ENCODE data around the gene BRD7. TPM values are rescaled to one million over a fixed set of nuclear protein-coding genes. Genes with fewer than 3 reads are reported as not detected.

Gene BRD7
- total and polyA plus RNA-seq, 2 experiments from 2014 or later: 51.2 to 51.3 TPM

DNA sequence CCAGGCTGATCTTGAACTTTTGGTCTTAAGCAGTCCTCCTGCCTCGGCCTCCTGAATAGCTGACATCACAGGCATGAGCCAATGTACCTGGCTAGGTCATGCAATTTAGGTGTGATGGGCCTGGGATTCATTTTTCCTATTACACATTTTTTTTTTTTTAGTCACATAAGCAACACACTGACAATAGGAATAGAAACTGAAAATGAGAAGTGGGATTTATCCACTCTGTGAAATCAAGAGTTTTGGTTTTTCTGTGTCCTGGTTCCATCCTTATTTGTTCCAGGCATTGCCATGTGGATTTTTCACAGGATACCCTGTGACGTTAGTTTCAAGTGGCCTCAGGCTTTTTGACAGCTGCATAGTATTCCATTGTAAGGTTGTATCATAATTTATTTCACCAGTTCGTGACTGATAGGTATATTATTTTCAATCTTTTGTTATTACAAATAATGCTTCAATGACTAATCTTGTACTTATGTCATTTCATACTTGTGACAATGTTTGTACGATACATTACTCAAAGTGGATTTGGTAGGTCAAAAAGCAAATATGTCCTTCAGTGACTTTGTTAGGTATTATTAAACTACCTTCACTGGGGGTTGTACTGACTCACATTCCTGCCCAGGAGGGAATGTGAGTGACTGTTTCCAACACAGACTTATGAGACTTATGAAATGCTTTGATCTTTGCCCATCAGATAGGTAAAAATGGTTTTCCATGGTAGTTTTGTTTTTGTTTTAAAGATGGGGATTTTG lies 91.8 kb downstream of the BRD7 start:
- Histone ChIP-seq H3K36me3 (replicated peaks; ENCODE audit: insufficient read depth, low read depth) (no peaks in the 10 kb centered on the region), H3K9me3 (ENCODE audit: low read depth) (no peaks in the 10 kb centered on the region), H3K4me1 (ENCODE audit: insufficient read depth) (no peaks in the 10 kb centered on the region), H2AFZ (no peak overlapping the region), H3K4me3 (no peak overlapping the region), H3K9me2 (replicated peaks; ENCODE audit: insufficient read depth) (no peaks in the 10 kb centered on the region), H4K20me1 (ENCODE audit: insufficient read depth, poor library complexity, severe bottlenecking) (no peaks in the 10 kb centered on the region), H3K79me2 (no peaks in the 10 kb centered on the region), H3K27ac (no peak overlapping the region), H3K27me3 (no peaks in the 10 kb centered on the region), H3K4me2 (no peak overlapping the region)
- TF ChIP-seq EZH2 (IDR thresholded peaks at IDR 0.05; ENCODE audit: borderline replicate concordance) (no peak), EZH2phosphoT487 (IDR thresholded peaks at IDR 0.05; ENCODE audit: low read depth, severe bottlenecking, unreplicated experiment) (no peak)
- TF ChIP-seq, protein P1, sequence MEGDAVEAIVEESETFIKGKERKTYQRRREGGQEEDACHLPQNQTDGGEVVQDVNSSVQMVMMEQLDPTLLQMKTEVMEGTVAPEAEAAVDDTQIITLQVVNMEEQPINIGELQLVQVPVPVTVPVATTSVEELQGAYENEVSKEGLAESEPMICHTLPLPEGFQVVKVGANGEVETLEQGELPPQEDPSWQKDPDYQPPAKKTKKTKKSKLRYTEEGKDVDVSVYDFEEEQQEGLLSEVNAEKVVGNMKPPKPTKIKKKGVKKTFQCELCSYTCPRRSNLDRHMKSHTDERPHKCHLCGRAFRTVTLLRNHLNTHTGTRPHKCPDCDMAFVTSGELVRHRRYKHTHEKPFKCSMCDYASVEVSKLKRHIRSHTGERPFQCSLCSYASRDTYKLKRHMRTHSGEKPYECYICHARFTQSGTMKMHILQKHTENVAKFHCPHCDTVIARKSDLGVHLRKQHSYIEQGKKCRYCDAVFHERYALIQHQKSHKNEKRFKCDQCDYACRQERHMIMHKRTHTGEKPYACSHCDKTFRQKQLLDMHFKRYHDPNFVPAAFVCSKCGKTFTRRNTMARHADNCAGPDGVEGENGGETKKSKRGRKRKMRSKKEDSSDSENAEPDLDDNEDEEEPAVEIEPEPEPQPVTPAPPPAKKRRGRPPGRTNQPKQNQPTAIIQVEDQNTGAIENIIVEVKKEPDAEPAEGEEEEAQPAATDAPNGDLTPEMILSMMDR (IDR thresholded peaks at IDR 0.05; ENCODE audit: poor library complexity): no peak
- no peak for DNase-seq (ENCODE audit: low spot score)
- 94% methylated on average over 4 of the region's 4 CpGs for WGBS (ENCODE audit: low lambda C conversion rate, missing lambda C conversion rate)

DNA sequence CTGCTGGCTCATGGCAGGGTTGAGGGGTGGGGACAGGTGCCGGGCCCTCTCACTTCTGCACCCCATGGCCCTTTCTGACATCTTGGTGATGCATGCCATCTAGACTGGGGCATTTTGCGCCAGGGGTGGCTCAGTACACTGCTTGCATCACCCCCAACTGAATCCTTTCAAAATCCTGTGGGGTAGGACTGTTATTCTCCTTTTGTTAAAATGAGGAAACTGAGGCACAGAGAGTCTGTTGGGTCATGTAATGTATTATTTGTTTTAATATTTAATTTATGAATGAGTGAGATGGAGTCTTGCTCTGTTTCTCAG lies 92.5 kb downstream of the BRD7 start:
- 97% methylated on average over 2 of the region's 2 CpGs for WGBS (ENCODE audit: low lambda C conversion rate, missing lambda C conversion rate)
- H3K36me3 ChIP-seq (replicated peaks; ENCODE audit: insufficient read depth, low read depth): no peaks in the 10 kb centered on the region
- no peaks in the 10 kb centered on the region for H3K79me2 ChIP-seq
- H3K4me2 ChIP-seq: no peak overlapping the region
- no peaks in the 10 kb centered on the region for H4K20me1 ChIP-seq (ENCODE audit: insufficient read depth, poor library complexity, severe bottlenecking)
- H3K4me3 ChIP-seq: no peak overlapping the region
- no peaks in the 10 kb centered on the region for H3K4me1 ChIP-seq (ENCODE audit: insufficient read depth)
- TF ChIP-seq, protein P1 (IDR thresholded peaks at IDR 0.05; ENCODE audit: poor library complexity): no peak
- H2AFZ ChIP-seq: no peak overlapping the region
- no peaks in the 10 kb centered on the region for H3K27me3 ChIP-seq
- no peaks in the 10 kb centered on the region for H3K9me3 ChIP-seq (ENCODE audit: low read depth)
- DNase-seq (ENCODE audit: low spot score): no peak
- H3K9me2 ChIP-seq (replicated peaks; ENCODE audit: insufficient read depth): no peaks in the 10 kb centered on the region
- H3K27ac ChIP-seq: no peak overlapping the region

DNA sequence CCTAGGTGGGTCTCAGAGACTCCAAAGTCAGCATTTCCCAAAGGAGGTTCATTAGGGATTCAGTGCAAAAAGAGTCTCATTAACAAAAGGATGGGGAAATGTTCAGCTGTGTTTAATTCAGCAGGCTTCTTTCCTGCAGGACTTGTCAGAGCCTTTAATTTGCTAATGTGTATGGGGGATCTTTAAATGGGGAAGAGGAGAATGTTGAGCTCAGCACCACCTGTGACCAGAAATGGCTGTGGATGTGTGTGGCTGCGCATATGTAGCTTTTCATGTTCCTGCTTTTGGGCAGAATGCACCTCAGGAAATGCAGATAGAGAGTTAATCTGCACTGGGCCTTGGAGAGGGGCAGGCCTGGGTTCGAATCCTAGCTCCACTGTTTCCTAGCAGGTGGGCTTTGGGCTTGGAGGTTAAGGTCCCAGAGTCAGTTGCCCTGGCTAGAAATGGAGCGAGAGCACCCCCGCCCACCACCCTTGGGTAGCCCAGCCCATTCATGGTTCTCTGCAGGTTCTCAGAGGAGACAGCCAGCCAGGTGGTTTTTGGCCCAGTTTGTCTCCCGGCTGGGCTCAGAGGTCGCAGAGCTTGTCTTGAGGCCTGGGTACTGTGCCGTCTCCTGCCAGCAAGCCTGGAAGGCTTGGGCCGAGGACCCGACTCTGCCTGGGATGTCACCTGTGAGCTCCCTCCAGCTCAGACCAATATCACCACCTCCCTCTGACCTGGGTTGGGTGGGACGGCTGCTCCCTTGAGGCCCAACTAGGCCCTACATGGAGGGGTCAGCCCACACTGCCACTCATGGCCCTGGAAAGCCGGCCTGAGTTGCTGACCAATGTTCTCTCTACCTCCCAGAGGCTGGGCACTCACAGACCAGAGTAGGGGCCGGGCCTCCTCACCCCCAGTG lies 93.1 kb downstream of the BRD7 start:
- no peaks in the 10 kb centered on the region for H3K36me3 ChIP-seq (replicated peaks; ENCODE audit: insufficient read depth, low read depth)
- H3K79me2 ChIP-seq: no peaks in the 10 kb centered on the region
- no peaks in the 10 kb centered on the region for H4K20me1 ChIP-seq (ENCODE audit: insufficient read depth, poor library complexity, severe bottlenecking)
- H3K27ac ChIP-seq: no peak overlapping the region
- H3K4me2 ChIP-seq: no peak overlapping the region
- TF ChIP-seq, protein P1 (IDR thresholded peaks at IDR 0.05; ENCODE audit: poor library complexity): no peak
- TF ChIP-seq EZH2phosphoT487 (IDR thresholded peaks at IDR 0.05; ENCODE audit: low read depth, severe bottlenecking, unreplicated experiment): no peak
- TF ChIP-seq EZH2 (IDR thresholded peaks at IDR 0.05; ENCODE audit: borderline replicate concordance): no peak
- H3K27me3 ChIP-seq: no peaks in the 10 kb centered on the region
- DNase-seq (ENCODE audit: low spot score): no peak
- 86% methylated on average over 12 of the region's 12 CpGs for WGBS (ENCODE audit: low lambda C conversion rate, missing lambda C conversion rate)
- H3K4me1 ChIP-seq (ENCODE audit: insufficient read depth): no peaks in the 10 kb centered on the region
- no peaks in the 10 kb centered on the region for H3K9me2 ChIP-seq (replicated peaks; ENCODE audit: insufficient read depth)
- no peak overlapping the region for H2AFZ ChIP-seq
- H3K9me3 ChIP-seq (ENCODE audit: low read depth): no peaks in the 10 kb centered on the region
- no peak overlapping the region for H3K4me3 ChIP-seq
